Posterior vena cava (tissue), 2 donors: Measurements from ENCODE around the gene HMSD. TPM values are rescaled to one million over a fixed set of nuclear protein-coding genes. Genes with fewer than 3 reads are reported as not detected.
"Not testable (repeated sequence)": the region's sequence is repeated elsewhere in the genome, so short reads cannot be mapped to it uniquely, and the experiment has no call there.

Source experiments
- DNase-seq: peaks from one replicate; pipeline ENCODE4 v3.0.0-alpha.2; 2020; ENCODE audit warnings: low spot score
- intact Hi-C, 2 donors: fragments of 100-400 bp; cut with DNase I; formaldehyde crosslinking; loops; one replicate each; pipeline versions ENCODE4 v1.14.1 to v1.14.2; 2022 to 2023
- long read RNA-seq, 2 donors: library from polyadenylated mRNA; unstranded; transcript quantifications; one replicate each; pipeline ENCODE4 v2.0.0, GENCODE V29; 2020 to 2021
- total RNA-seq, 2 donors: library from RNA; stranded (reverse); fragmentation: NEBNext Ultra II Directional; extraction: Animal tissue kit (Norgen Biotek cat#: 25700); gene quantifications; one replicate each; pipeline ENCODE4 v1.2.1, GENCODE V29; 2021
- donor health status: DM: yes; HTN: yes; CAD: no.
- donor health status: DM: yes; HTN: yes; CAD: no.

HMSD gene, protein sequence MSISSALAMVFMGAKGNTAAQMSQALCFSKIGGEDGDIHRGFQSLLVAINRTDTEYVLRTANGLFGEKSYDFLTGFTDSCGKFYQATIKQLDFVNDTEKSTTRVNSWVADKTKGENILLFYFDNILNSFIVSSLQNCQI
- not detected for total RNA-seq
- long read RNA-seq, donor 1, result 0 reads
- long read RNA-seq, donor 2, result 0 reads

- intact Hi-C loops, result no loop called here
- DNase-seq, result peak; percentile 82
These were observed at the start of gene HMSD for GRCh38 chr18:63949068-63949737. Gene HMSD, plus strand, starts transcription at chr18:63949301. Its CDS starts 4,155 bp downstream, at chr18:63953456.

GRCh38 chr18:63903851-63904570 lies 45.1 kb upstream of the HMSD start:
- no peak for DNase-seq
- intact Hi-C loops, result no loop called here

GRCh38 chr18:63904694-63905093 lies 44.4 kb upstream of the HMSD start:
- intact Hi-C loops, result no loop called here
- DNase-seq, result no peak

- intact Hi-C loops, result no loop called here
- DNase-seq, result no peak
These were observed 43.7 kb upstream of the HMSD start for GRCh38 chr18:63905361-63905760.

GRCh38 chr18:63906056-63906455 lies 43.0 kb upstream of the HMSD start:
- intact Hi-C loops, result no loop called here
- DNase-seq, result no peak

- intact Hi-C loops, result no loop called here
- no peak for DNase-seq
These were observed 41.4 kb upstream of the HMSD start, which contains the start of gene SERPINB10 for GRCh38 chr18:63907664-63908063. Gene SERPINB10, plus strand, starts transcription at chr18:63907958. Its CDS starts 7,553 bp downstream, at chr18:63915511.

GRCh38 chr18:63908858-63909257 lies 40.2 kb upstream of the HMSD start:
- intact Hi-C loops, result no loop called here
- DNase-seq, result no peak

GRCh38 chr18:63909870-63910269 lies 39.2 kb upstream of the HMSD start:
- DNase-seq, result no peak
- intact Hi-C loops, result no loop called here

GRCh38 chr18:63917817-63918216 lies 31.3 kb upstream of the HMSD start:
- no peak for DNase-seq
- intact Hi-C loops, result no loop called here

DNA sequence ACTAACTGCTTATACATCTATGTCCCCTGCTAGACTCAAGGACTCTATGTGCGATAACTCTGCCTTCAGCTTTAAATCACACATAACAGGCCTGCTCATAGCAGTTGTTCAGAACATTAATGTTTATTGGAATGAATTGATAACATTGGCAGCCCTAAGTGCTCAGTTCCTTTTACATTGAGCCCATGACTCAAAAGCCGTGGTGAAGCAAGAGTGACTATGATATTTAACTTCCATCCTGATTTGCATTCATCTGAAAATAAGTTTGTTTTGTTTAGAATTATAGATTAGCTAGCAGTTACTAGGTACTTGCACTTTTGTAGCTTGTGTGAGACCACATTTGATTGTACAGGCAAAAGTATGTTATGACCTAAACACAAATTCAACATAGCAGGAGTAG lies 27.1 kb upstream of the HMSD start:
- intact Hi-C loops, result no loop called here
- DNase-seq, result no peak

- DNase-seq, result no peak
- intact Hi-C loops, result no loop called here
These were observed 24.6 kb upstream of the HMSD start for GRCh38 chr18:63924551-63924950.

GRCh38 chr18:63928331-63928730 lies 20.8 kb upstream of the HMSD start:
- intact Hi-C loops, result no loop called here
- no peak for DNase-seq

DNA sequence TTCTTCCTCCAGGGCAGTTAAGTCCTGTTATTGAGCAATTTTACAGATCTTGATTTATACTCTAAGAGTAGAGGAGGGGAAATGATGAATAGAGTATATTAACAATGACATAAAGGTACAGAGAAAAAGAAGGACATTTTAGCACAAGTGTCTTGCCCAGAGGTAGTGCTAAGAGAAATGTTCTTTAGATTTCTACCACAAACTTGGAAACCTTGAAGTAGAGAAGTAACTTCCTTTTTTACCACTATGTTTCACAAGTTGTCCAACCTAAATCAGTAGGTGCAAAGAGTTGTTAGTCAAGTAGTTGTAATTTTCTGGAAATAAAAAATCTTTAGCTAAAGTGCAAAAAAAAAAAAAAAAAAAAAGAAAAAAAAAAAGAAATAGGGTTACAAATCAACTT lies 19.7 kb upstream of the HMSD start:
- intact Hi-C loops, DNase-seq: not testable (repeated sequence)

DNA sequence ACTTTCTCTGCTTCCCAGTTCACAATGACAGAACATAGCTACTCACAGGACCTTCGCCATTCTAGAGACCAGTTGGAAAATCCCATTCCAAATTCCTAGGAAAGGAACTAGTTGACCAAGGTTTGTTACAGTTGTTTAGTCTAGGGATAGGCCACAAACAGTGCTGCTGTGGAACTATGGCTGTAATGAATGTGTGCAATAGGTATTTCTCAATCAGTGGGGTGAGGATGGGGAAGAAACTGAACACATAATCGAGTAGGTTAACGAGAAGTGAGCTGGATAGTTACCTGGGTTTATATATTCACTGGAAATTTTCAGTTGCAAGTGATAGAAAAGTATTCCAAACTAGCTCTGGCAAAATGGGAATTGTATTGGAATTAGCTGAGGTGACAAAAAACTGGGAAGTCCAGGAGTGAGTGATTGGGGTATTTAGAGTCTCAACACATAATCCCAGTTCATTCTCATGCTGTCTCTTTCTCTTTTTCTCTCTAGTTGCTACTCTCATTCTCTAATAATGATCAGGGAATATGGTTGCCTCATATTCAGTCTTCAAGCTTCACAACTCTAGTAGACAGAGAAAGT lies 18.2 kb upstream of the HMSD start:
- intact Hi-C loops, result no loop called here
- no peak for DNase-seq

DNA sequence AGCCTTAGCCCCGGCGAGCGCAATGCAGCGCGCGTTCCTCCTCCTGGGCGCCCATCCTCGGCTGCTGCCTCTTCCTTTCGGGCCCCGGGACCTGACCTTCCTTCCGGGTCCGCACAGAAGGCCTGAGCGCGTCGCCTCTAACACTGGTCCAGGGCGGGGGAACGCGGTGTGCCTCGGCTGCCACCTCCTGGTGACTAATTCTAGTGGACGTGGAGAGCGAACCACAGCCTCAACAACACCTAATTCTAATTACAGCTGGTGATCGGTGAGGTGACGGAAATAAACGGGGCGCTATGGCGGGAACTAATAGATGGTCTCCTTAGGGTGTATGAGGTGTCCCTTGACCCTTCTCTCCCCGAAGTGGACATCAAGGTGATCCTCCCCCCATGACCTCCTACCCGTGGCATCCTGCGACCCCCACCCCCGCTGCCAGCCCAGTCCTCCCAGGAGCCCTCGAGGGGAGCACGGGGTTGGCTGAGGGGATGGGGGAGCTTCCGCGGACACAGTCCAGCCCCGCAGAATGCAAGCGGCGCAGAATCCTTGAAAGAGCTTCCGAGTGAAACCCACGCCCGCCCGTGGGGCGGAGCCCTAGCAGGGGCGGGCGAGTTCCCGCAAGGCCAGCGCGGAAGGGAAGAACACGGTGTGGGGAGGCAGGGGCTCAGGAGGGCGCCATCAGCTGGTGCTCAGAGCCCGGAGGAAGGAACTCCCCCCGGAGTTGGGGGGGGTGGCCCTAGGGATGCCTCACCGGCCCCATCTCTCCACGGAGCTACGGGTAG lies 12.8 kb upstream of the HMSD start:
- peak; percentile 95 for DNase-seq
- intact Hi-C loops, result no loop called here

- intact Hi-C loops, result no loop called here
These were observed 12.1 kb upstream of the HMSD start for GRCh38 chr18:63936932-63937393.

DNA sequence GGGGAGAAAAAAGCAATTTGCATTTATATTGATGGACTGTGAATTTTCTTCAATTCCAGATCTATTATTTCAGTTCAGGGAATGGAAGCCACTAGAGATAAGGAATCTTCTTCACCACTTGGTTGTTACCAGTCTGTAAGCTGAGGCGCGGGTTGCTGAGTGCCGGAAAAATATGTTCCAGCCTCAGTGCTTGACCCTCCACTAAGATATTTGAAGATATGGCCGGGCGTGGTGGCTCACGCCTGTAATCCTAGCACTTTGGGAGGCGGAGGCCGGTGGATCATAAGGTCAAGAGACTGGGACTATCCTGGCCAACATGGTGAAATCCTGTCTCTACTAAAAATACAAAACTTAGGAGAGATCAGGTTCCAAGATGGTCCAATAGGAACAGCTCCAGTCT lies 9.1 kb upstream of the HMSD start:
- no peak for DNase-seq
- intact Hi-C loops, result no loop called here

More at GRCh38 chr18:63936932-63937393, 12.1 kb upstream of the HMSD start:
- no peak for DNase-seq

- DNase-seq, intact Hi-C loops: not testable (repeated sequence)
These were observed 8.5 kb upstream of the HMSD start for GRCh38 chr18:63940543-63941050.
